Stomach smooth muscle (tissue), 2 donors: ENCODE data around the gene CAB39.
A peak's percentile ranks its signal among the peaks of the same experiment; 100 is the strongest.

Experiments used
- H3K27ac ChIP-seq: one replicate; pipeline ENCODE4 v1.7.0; 2013; ENCODE audit warnings: mild to moderate bottlenecking, low read length, inconsistent platforms
- H3K27me3 ChIP-seq, 2 donors: one replicate each; pipeline ENCODE4 v1.7.0; 2013; ENCODE audit warnings: low read length in 2 of 2; ENCODE audit not compliant: insufficient read depth in 2 of 2, control insufficient read depth in 1 of 2
- H3K36me3 ChIP-seq, 2 donors: one replicate each; pipeline ENCODE4 v1.7.0; 2013; ENCODE audit warnings: low read length in 2 of 2; ENCODE audit not compliant: control insufficient read depth in 2 of 2, insufficient read depth in 2 of 2
- H3K4me1 ChIP-seq: one replicate; pipeline ENCODE4 v1.7.0; 2013; ENCODE audit warnings: low read length; ENCODE audit not compliant: control insufficient read depth, insufficient read depth
- H3K4me3 ChIP-seq, 2 donors: one replicate each; pipeline ENCODE4 v1.7.0; 2013; ENCODE audit warnings: low read length in 2 of 2
- H3K9ac ChIP-seq, 2 donors: one replicate each; pipeline ENCODE4 v1.7.0; 2013; ENCODE audit warnings: low read length in 2 of 2, mild to moderate bottlenecking in 1 of 2
- H3K9me3 ChIP-seq, 2 donors: one replicate each; pipeline ENCODE4 v1.7.0; 2013; ENCODE audit warnings: low read length in 2 of 2; ENCODE audit not compliant: control insufficient read depth in 2 of 2
- donor health status: healthy.
- donor health status: Pancreatic carcinoma.

The CAB39 gene

GRCh38 chr2:230862292-230862691 lies 149.7 kb downstream of the CAB39 start:
- Histone ChIP-seq H3K9me3 (no peaks in the 10 kb centered on the region), H3K36me3 (no peaks in the 10 kb centered on the region)

GRCh38 chr2:230863031-230863430 lies 150.4 kb downstream of the CAB39 start:
- H3K36me3 ChIP-seq, result no peaks in the 10 kb centered on the region
- no peak overlapping the region for H3K27ac ChIP-seq
- H3K9me3 ChIP-seq, result no peaks in the 10 kb centered on the region
- no peak overlapping the region for H3K9ac ChIP-seq
- no peaks in the 10 kb centered on the region for H3K27me3 ChIP-seq
- no peak overlapping the region for H3K4me3 ChIP-seq
- H3K4me1 ChIP-seq, result peaks cover 17% of the 10 kb centered on the region

More at GRCh38 chr2:230862292-230862691, 149.7 kb downstream of the CAB39 start:
- Histone ChIP-seq H3K27me3 (no peaks in the 10 kb centered on the region), H3K4me3 (no peak overlapping the region), H3K27ac (no peak overlapping the region), H3K4me1 (peaks cover 16% of the 10 kb centered on the region), H3K9ac (no peak overlapping the region)

GRCh38 chr2:230863442-230864121 lies 150.9 kb downstream of the CAB39 start:
- peaks cover 22% of the 10 kb centered on the region for H3K4me1 ChIP-seq

GRCh38 chr2:230864122-230864604 lies 151.5 kb downstream of the CAB39 start:
- peak overlapping the region in 1 of 2 donors; percentile 42 for H3K9ac ChIP-seq
- H3K27me3 ChIP-seq, result no peaks in the 10 kb centered on the region
- no peaks in the 10 kb centered on the region for H3K36me3 ChIP-seq
- H3K27ac ChIP-seq, result no peak overlapping the region
- no peaks in the 10 kb centered on the region for H3K9me3 ChIP-seq
- H3K4me3 ChIP-seq, result peak overlapping the region; percentile 73 to 81
- peaks cover 27% of the 10 kb centered on the region for H3K4me1 ChIP-seq

More at GRCh38 chr2:230863442-230864121, 150.9 kb downstream of the CAB39 start:
- H3K9me3 ChIP-seq, result no peaks in the 10 kb centered on the region
- no peaks in the 10 kb centered on the region for H3K27me3 ChIP-seq
- no peak overlapping the region for H3K27ac ChIP-seq
- no peak overlapping the region for H3K4me3 ChIP-seq
- no peak overlapping the region for H3K9ac ChIP-seq
- H3K36me3 ChIP-seq, result no peaks in the 10 kb centered on the region

GRCh38 chr2:230864605-230865306 lies 152.1 kb downstream of the CAB39 start, which contains the start of gene ITM2C:
ITM2C (plus strand) TSS chr2:230864942; CDS start chr2:230865026, 84 bp downstream.
- no peaks in the 10 kb centered on the region for H3K27me3 ChIP-seq
- H3K9me3 ChIP-seq, result no peaks in the 10 kb centered on the region
- no peaks in the 10 kb centered on the region for H3K36me3 ChIP-seq
- H3K9ac ChIP-seq, result peak within 1 kb of the TSS; percentile 60 to 62
- H3K4me3 ChIP-seq, result peak within 1 kb of the TSS; percentile 73 to 81
- H3K4me1 ChIP-seq, result peaks cover 30% of the 10 kb centered on the region
- H3K27ac ChIP-seq, result no peak within 1 kb of the TSS

GRCh38 chr2:230865307-230865765 lies 152.7 kb downstream of the CAB39 start:
- no peaks in the 10 kb centered on the region for H3K36me3 ChIP-seq
- peaks cover 35% of the 10 kb centered on the region for H3K4me1 ChIP-seq
- no peaks in the 10 kb centered on the region for H3K27me3 ChIP-seq
- H3K27ac ChIP-seq, result no peak overlapping the region
- peak overlapping the region; percentile 60 to 62 for H3K9ac ChIP-seq
- peak overlapping the region; percentile 62 to 81 for H3K4me3 ChIP-seq
- H3K9me3 ChIP-seq, result no peaks in the 10 kb centered on the region

GRCh38 chr2:230865766-230866755 lies 153.4 kb downstream of the CAB39 start:
- Histone ChIP-seq H3K9ac (peak overlapping the region in 1 of 2 donors; percentile 22), H3K4me3 (peak overlapping the region; percentile 62 to 81), H3K4me1 (peaks cover 42% of the 10 kb centered on the region), H3K27me3 (no peaks in the 10 kb centered on the region), H3K27ac (no peak overlapping the region), H3K9me3 (no peaks in the 10 kb centered on the region), H3K36me3 (no peaks in the 10 kb centered on the region)

- H3K4me3 ChIP-seq, result peak overlapping the region in 1 of 2 donors; percentile 81
- no peaks in the 10 kb centered on the region for H3K27me3 ChIP-seq
- H3K9ac ChIP-seq, result peak overlapping the region in 1 of 2 donors; percentile 13
- no peak overlapping the region for H3K27ac ChIP-seq
- no peaks in the 10 kb centered on the region for H3K36me3 ChIP-seq
- no peaks in the 10 kb centered on the region for H3K9me3 ChIP-seq
- H3K4me1 ChIP-seq, result peaks cover 49% of the 10 kb centered on the region
Observed at GRCh38 chr2:230866756-230867523, 154.3 kb downstream of the CAB39 start.

GRCh38 chr2:230868161-230868946 lies 155.7 kb downstream of the CAB39 start:
- Histone ChIP-seq H3K9ac (no peak overlapping the region), H3K4me3 (no peak overlapping the region), H3K9me3 (no peaks in the 10 kb centered on the region), H3K27me3 (no peaks in the 10 kb centered on the region), H3K27ac (no peak overlapping the region), H3K4me1 (peaks cover 49% of the 10 kb centered on the region), H3K36me3 (no peaks in the 10 kb centered on the region)
